ENCODE data around the gene CCR2.

CCR2 gene

DNA sequence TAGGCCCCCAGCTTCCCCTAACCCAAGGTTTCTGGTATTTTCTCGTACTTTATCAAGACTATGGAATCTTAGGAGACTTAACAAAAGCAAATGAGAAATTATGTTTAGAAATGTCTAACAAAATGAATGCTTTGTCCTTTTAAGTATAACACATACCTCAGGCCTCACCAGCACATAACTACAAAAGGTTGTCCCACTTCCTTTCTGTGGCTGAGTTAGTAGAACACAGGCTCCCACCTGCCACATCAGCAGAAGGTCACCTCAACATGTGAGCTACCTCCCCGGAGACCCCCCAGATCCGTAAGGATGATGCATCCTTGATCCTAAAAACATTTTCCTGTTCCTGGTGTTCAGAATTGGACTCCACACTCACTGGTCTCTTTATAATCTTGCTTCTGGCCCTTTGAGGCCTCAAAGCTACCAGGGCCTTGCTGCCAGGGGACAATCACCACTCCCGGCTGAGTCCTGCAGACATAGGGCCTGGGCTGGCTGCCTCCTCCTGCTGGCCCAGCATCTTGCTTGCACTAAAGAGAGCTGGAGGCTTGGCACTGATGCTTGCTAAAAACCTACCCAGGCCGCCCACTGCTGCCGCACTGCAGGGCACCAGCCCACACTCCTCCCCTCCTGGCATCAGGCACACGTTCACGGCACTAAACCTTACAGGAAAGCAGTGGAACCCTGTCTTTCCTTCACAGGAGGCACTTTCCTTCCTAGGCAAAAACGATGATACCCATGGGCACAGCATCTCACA lies 56.0 kb downstream of the CCR2 start:
- Histone ChIP-seq H3K4me3 (peak overlapping the region in 1 of 10 experiments; percentile 15; a peak in 1 of 20 replicates), H3K4me2 (peak overlapping the region in 3 of 11 experiments; percentile 8 to 89 (median 88); a peak in 4 of 22 replicates), H3K4me1 (peaks cover 50 to 90% (median 56%) of the 10 kb centered on the region in 10 experiments), H3K9ac (peak overlapping the region in 1 of 11 experiments; percentile 30; a peak in 1 of 22 replicates), H3K27me3 (no peaks in the 10 kb centered on the region), H3K36me3 (peaks cover 0 to 17% (median 0%) of the 10 kb centered on the region in 11 experiments; a peak in 3 of 22 replicates), H3K27ac (no peak overlapping the region), H4K20me1 (no peaks in the 10 kb centered on the region), H3K9me3 (replicated peaks in 1 of 11) (no peaks in the 10 kb centered on the region)
- TF ChIP-seq Cebpa-rat (IDR thresholded peaks at IDR 0.05): no peak

All from BLaER1 treated with 17β-estradiol and CSF1 and Interleukin-3, amounts not matched to agents 10 nM and 100 nM (cell line).